ENCODE results near the gene ENAM. TPM values are rescaled to one million over a fixed set of nuclear protein-coding genes. Genes with fewer than 3 reads are reported as not detected.

Gene ENAM
- total RNA-seq, 1 experiment from 2014 or later, result not detected

DNA sequence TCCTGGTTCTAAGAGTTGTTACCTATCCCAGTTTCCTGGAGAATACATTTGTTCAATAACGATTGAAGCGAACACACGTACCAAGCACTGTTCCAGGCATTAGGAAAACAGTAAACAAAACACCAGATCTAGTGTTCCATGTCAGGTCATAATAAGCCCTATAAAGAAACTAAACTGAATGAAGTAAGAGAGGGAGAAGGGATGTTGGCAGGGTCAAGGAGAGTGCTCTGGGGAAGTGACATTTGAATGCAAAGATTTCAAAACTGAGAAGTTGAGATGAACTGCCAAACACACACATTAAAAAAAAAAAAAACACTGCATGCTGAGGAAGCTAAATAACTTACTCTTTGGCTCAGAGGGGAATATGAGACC, 14.4 kb upstream of the ENAM start:
- no peak for DNase-seq (ENCODE audit: low read depth, low spot score)
- intact Hi-C loops (cut with micrococcal nuclease), result no loop called here
- no peak for TF ChIP-seq FOSL1 (IDR thresholded peaks at IDR 0.05; ENCODE audit: low read depth)
- no peak for TF ChIP-seq JUND (IDR thresholded peaks at IDR 0.05)
- TF ChIP-seq CBX3 (IDR thresholded peaks at IDR 0.05; ENCODE audit: low read depth), result no peak
- TF ChIP-seq CEBPB (IDR thresholded peaks at IDR 0.05; ENCODE audit: low read depth), result no peak
- TF ChIP-seq SIN3A (IDR thresholded peaks at IDR 0.05; ENCODE audit: low read depth), result no peak
- TF ChIP-seq SP1 (IDR thresholded peaks at IDR 0.05; ENCODE audit: low read depth), result no peak
- TF ChIP-seq EGR1 (IDR thresholded peaks at IDR 0.05; ENCODE audit: low read depth), result no peak
- no peak overlapping the region for H3K27ac ChIP-seq (ENCODE audit: low read depth, low read length)
- H3K79me2 ChIP-seq (ENCODE audit: insufficient read depth, low read length), result no peaks in the 10 kb centered on the region
- H3K4me3 ChIP-seq (replicated peaks in 1 of 2; ENCODE audit: low read depth in 1 of 2, low read length in 2 of 2), result no peak overlapping the region
- BruUV-seq (replicated peaks), result no TSS peak
- ChIA-PET POLR2A (no interaction called here), CTCF (interaction anchor here (1.3 kb wide), 1 partner anchor 13 kb away, joined by 4 read pairs; no protein-coding TSS in a partner anchor), RAD21 (ENCODE audit: low non-redundant PET in 1 of 2, low total read pairs in 2 of 2, uncharacterized antibody in 2 of 2, unreplicated experiment in 2 of 2) (no interaction called here)
- H3K36me3 ChIP-seq (ENCODE audit: control insufficient read depth in 1 of 2, insufficient read depth in 2 of 2, low read length in 2 of 2), result no peaks in the 10 kb centered on the region
- ATAC-seq, result no peak
- no peaks in the 10 kb centered on the region for H3K27me3 ChIP-seq (ENCODE audit: insufficient read depth, low read length)
- no peaks in the 10 kb centered on the region for H3K4me1 ChIP-seq (ENCODE audit: control insufficient read depth in 1 of 2, insufficient read depth in 2 of 2, low read length in 2 of 2)
- H3K9me2 ChIP-seq (ENCODE audit: insufficient read depth), result no peaks in the 10 kb centered on the region
- H3K9ac ChIP-seq (ENCODE audit: low read length), result no peak overlapping the region
- no peak overlapping the region for H2AFZ ChIP-seq (ENCODE audit: low read depth, low read length, poor library complexity, severe bottlenecking)
- no peak overlapping the region for H3K4me2 ChIP-seq (ENCODE audit: low read length)
- no peaks in the 10 kb centered on the region for H3K9me3 ChIP-seq (ENCODE audit: control insufficient read depth in 1 of 2, insufficient read depth in 1 of 2, low read depth in 1 of 2, low read length in 2 of 2)
- H4K20me1 ChIP-seq (ENCODE audit: insufficient read depth), result no peaks in the 10 kb centered on the region

DNA sequence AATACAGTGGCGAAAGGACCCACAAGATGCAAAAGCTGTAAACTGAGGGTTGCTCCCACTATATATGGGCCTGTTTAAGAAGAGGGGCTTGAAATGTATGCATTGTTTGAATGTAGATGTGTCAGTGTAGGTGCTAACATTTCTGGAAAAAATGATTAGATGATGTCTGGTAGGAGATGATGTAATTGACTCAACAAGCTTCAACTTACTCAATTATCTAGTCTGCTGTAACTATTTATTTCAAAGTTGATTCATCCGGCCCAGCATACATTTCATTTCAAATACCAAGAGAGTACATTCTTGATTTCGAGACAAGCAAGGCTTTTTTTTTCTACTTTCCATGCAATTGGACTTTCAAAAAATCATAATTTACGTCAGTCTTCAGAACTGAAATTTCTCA, 9.3 kb upstream of the ENAM start:
- CTCF ChIA-PET, result no interaction called here

More for the DNA sequence above, 9.3 kb upstream of the ENAM start:
- no peak overlapping the region for H3K4me3 ChIP-seq (replicated peaks in 1 of 2; ENCODE audit: low read depth in 1 of 2, low read length in 2 of 2)
- no peaks in the 10 kb centered on the region; a peak in 1 of 4 replicates for H3K36me3 ChIP-seq (ENCODE audit: control insufficient read depth in 1 of 2, insufficient read depth in 2 of 2, low read length in 2 of 2)
- RAD21 ChIA-PET (ENCODE audit: low non-redundant PET in 1 of 2, low total read pairs in 2 of 2, uncharacterized antibody in 2 of 2, unreplicated experiment in 2 of 2), result no interaction called here
- H3K9me2 ChIP-seq (ENCODE audit: insufficient read depth), result no peaks in the 10 kb centered on the region
- no peak for TF ChIP-seq CBX3 (IDR thresholded peaks at IDR 0.05; ENCODE audit: low read depth)
- no peak overlapping the region for H3K9ac ChIP-seq (ENCODE audit: low read length)
- H3K27me3 ChIP-seq (ENCODE audit: insufficient read depth, low read length), result no peaks in the 10 kb centered on the region
- BruUV-seq (replicated peaks), result no TSS peak
- no peak overlapping the region for H3K4me2 ChIP-seq (ENCODE audit: low read length)
- intact Hi-C loops (cut with micrococcal nuclease), result no loop called here
- H3K9me3 ChIP-seq (ENCODE audit: control insufficient read depth in 1 of 2, insufficient read depth in 1 of 2, low read depth in 1 of 2, low read length in 2 of 2), result no peaks in the 10 kb centered on the region
- no peaks in the 10 kb centered on the region for H4K20me1 ChIP-seq (ENCODE audit: insufficient read depth)
- POLR2A ChIA-PET, result no interaction called here
- H2AFZ ChIP-seq (ENCODE audit: low read depth, low read length, poor library complexity, severe bottlenecking), result no peak overlapping the region
- DNase-seq (ENCODE audit: low read depth, low spot score), result no peak
- no peaks in the 10 kb centered on the region for H3K4me1 ChIP-seq (ENCODE audit: control insufficient read depth in 1 of 2, insufficient read depth in 2 of 2, low read length in 2 of 2)
- no peak overlapping the region for H3K27ac ChIP-seq (ENCODE audit: low read depth, low read length)
- no peak for ATAC-seq
- H3K79me2 ChIP-seq (ENCODE audit: insufficient read depth, low read length), result no peaks in the 10 kb centered on the region
